ENCODE measurements around the gene SIRT6.

DNA sequence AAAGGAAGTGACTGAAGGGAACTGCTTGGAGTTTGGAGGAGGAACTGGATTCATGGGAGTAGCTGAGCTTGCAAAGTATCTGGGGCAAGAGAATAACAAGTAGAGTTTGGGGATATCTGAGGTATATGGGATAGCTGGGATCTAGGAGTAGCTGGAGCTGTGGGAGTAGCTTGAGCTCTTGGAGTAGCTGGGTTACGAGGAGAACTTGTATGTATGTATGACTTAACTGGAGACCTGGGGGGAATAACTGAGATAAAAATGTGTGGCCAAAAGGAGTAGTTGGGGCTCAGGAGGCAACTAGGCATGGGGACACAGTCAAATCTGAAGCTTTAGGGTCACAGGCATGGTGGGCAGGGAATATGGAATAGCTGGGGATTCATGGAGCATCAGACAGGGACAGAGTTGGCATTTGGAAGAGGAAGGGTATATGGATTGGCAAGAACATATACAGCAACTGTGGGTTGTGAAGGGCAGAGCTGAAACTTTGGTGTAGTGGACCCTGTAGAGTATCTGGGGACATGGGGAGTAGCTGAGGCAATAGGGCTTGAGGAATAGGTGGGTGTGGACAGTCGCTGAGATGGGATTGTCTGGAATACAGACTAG, 18.7 kb upstream of the SIRT6 start:
- no peak for TF ChIP-seq CTCF (conservative IDR thresholded peaks at IDR 0.05)
- TF ChIP-seq EZH2 (IDR thresholded peaks at IDR 0.05; ENCODE audit: low read depth), result no peak

Data from PC-9 (cell line).